GM12878 (cell line): ENCODE measurements around the gene BCORL1. TPM values are rescaled to one million over a fixed set of nuclear protein-coding genes. Genes with fewer than 3 reads are reported as not detected.

Experiments used
- ATAC-seq: fragments of 200-7000 bp; cut with Tn5 transposase; 3 replicates; pipeline ENCODE4 v1.9.1; 2020; ENCODE audit warnings: mild to moderate bottlenecking, moderate library complexity
- BruUV-seq: library from RNA; stranded (reverse); fragments of 400-500 nt; replicated peaks from 2 replicates; lab custom pipeline; 2021; lab: Mats Ljungman, UMichigan
- CTCF ChIA-PET: fragments of 300-600 bp; sonication (Branson Sonifier 250); formaldehyde crosslinking; extraction: SDS; loops from one replicate; lab custom pipeline; 2021; ENCODE audit warnings: inconsistent platforms; lab: Yijun Ruan, JAX
- POLR2A ChIA-PET: fragments of 350-600 bp; formaldehyde crosslinking; extraction: SDS; loops from one replicate; lab custom pipeline; 2021; ENCODE audit warnings: inconsistent platforms; lab: Charles Lee
- RAD21 ChIA-PET: fragments of 300-600 bp; sonication (Branson Sonifier 250); formaldehyde crosslinking; loops from one replicate; lab custom pipeline; 2023; ENCODE audit warnings: antibody characterized with exemption; ENCODE audit not compliant: unreplicated experiment; lab: Charles Lee
- SMC1A ChIA-PET: fragments of 300-600 bp; sonication (Branson Sonifier 250); formaldehyde crosslinking; loops from one replicate; lab custom pipeline; 2023; ENCODE audit not compliant: unreplicated experiment, uncharacterized antibody; lab: Charles Lee
- DNase-seq: peaks from one replicate; pipeline ENCODE4 v3.0.0-alpha.2; 2011; ENCODE audit warnings: low read depth, low spot score
- FAIRE-seq: peaks from 3 replicates; lab custom pipeline; 2011; peaks lifted over from hg19 to GRCh38; lab: Jason Lieb, UNC
- H2AFZ ChIP-seq: 2 replicates; pipeline ENCODE4 v1.6.0; 2011; ENCODE audit warnings: low read depth, low read length, control low read depth; ENCODE audit not compliant: control insufficient read depth
- H3K27ac ChIP-seq: 2 replicates; pipeline ENCODE4 v1.5.1; 2011; ENCODE audit warnings: control low read depth; ENCODE audit not compliant: control insufficient read depth, insufficient read depth
- H3K27me3 ChIP-seq, 2 experiments: replicated peaks in 1 of 2; 2 replicates each; pipeline versions ENCODE4 v1.6.0 to v1.6.1; 2011; ENCODE audit warnings: low read length in 1 of 2; ENCODE audit not compliant: control insufficient read depth in 2 of 2, insufficient read depth in 2 of 2
- H3K36me3 ChIP-seq, 2 experiments: 2 replicates each; pipeline ENCODE4 v1.5.1; 2011; ENCODE audit warnings: low read length in 1 of 2; ENCODE audit not compliant: control insufficient read depth in 2 of 2, insufficient read depth in 2 of 2
- H3K4me1 ChIP-seq: 2 replicates; pipeline ENCODE4 v1.6.1; 2011; ENCODE audit warnings: mild to moderate bottlenecking, low read length, moderate library complexity, mixed read lengths; ENCODE audit not compliant: control insufficient read depth, insufficient read depth
- H3K4me2 ChIP-seq: 2 replicates; pipeline ENCODE4 v1.6.0; 2011; ENCODE audit warnings: control low read depth; ENCODE audit not compliant: control insufficient read depth, insufficient read depth
- H3K4me3 ChIP-seq: fragments of 200-600 bp; sonication (generic); 2 replicates; pipeline ENCODE4 v1.5.1; 2016
- H3K79me2 ChIP-seq: 2 replicates; pipeline ENCODE4 v1.6.0; 2011; ENCODE audit warnings: low read length; ENCODE audit not compliant: control insufficient read depth, insufficient read depth
- H3K9ac ChIP-seq: 2 replicates; pipeline ENCODE4 v1.8.0; 2011; ENCODE audit warnings: low read length, control low read depth, mixed read lengths; ENCODE audit not compliant: control insufficient read depth, insufficient read depth
- H3K9me3 ChIP-seq: replicated peaks from 3 replicates; pipeline ENCODE4 v1.5.1; 2011; ENCODE audit warnings: mild to moderate bottlenecking, low read length; ENCODE audit not compliant: control insufficient read depth, insufficient read depth
- H4K20me1 ChIP-seq: 2 replicates; pipeline ENCODE4 v1.6.0; 2011; ENCODE audit not compliant: control insufficient read depth, insufficient read depth
- ATF7 ChIP-seq: fragments of 450-650 bp; IDR thresholded peaks from 2 replicates; pipeline ENCODE4 v1.6.1; 2016; ENCODE audit warnings: low read depth, mild to moderate bottlenecking
- BCL11A ChIP-seq: IDR thresholded peaks from 2 replicates; pipeline ENCODE4 v1.6.1; 2011; ENCODE audit warnings: low read depth, low read length
- BHLHE40 ChIP-seq, 2 experiments: fragments of 450-650 bp in 1 of 2; IDR thresholded peaks; 2 replicates each; pipeline ENCODE4 v1.6.1; 2011 to 2017; ENCODE audit warnings: low read depth in 2 of 2, borderline replicate concordance in 1 of 2, improper control_type of control experiment in 1 of 2, low read length in 1 of 2, mild to moderate bottlenecking in 1 of 2
- CHD2 ChIP-seq: IDR thresholded peaks from 2 replicates; pipeline ENCODE4 v1.6.1; 2011; ENCODE audit warnings: low read depth, low read length, improper control_type of control experiment, borderline replicate concordance
- E2F4 ChIP-seq: IDR thresholded peaks from 2 replicates; pipeline ENCODE4 v1.6.1; 2012; ENCODE audit warnings: low read depth, low read length, improper control_type of control experiment
- EP300 ChIP-seq, 2 experiments: fragments of 150-350 bp in 1 of 2; IDR thresholded peaks; 2 replicates each; pipeline ENCODE4 v1.6.1; 2011 to 2012; ENCODE audit warnings: low read depth in 2 of 2, low read length in 2 of 2, borderline replicate concordance in 1 of 2, improper control_type of control experiment in 1 of 2, inconsistent platforms in 1 of 2; ENCODE audit not compliant: control insufficient read depth in 1 of 2
- HDAC6 ChIP-seq: fragments of 200-600 bp; sonication (generic); IDR thresholded peaks from one replicate; pipeline ENCODE4 v1.8.0; 2017; ENCODE audit warnings: antibody characterized with exemption; ENCODE audit not compliant: unreplicated experiment
- IRF4 ChIP-seq: IDR thresholded peaks from 2 replicates; pipeline ENCODE4 v1.6.1; 2011; ENCODE audit warnings: low read depth, low read length
- JUND ChIP-seq: IDR thresholded peaks from 2 replicates; pipeline ENCODE4 v1.6.1; 2012; ENCODE audit warnings: low read depth, mild to moderate bottlenecking, low read length, improper control_type of control experiment, moderate library complexity
- MLLT1 ChIP-seq: fragments of 450-650 bp; IDR thresholded peaks from 2 replicates; pipeline ENCODE4 v1.6.1; 2016; ENCODE audit warnings: mild to moderate bottlenecking
- RAD21 ChIP-seq: IDR thresholded peaks from 2 replicates; pipeline ENCODE4 v1.6.1; 2011; ENCODE audit warnings: mild to moderate bottlenecking, low read depth, low read length, moderate library complexity; ENCODE audit not compliant: insufficient read depth
- SIX5 ChIP-seq: IDR thresholded peaks from 2 replicates; pipeline ENCODE4 v1.6.1; 2011; ENCODE audit warnings: mild to moderate bottlenecking, low read depth, low read length, moderate library complexity; ENCODE audit not compliant: severe bottlenecking
- SREBF2 ChIP-seq: IDR thresholded peaks from 2 replicates; pipeline ENCODE4 v1.6.1; 2012; ENCODE audit warnings: mild to moderate bottlenecking, low read length
- SRF ChIP-seq, 2 experiments: IDR thresholded peaks; 2 replicates each; pipeline ENCODE4 v1.6.1; 2011; ENCODE audit warnings: low read depth in 2 of 2, low read length in 2 of 2, mild to moderate bottlenecking in 1 of 2, moderate library complexity in 1 of 2
- SUZ12 ChIP-seq: fragments of 200-600 bp; sonication (generic); IDR thresholded peaks from one replicate; pipeline ENCODE4 v1.6.1; 2018; ENCODE audit warnings: antibody characterized with exemption, mild to moderate bottlenecking; ENCODE audit not compliant: unreplicated experiment
- USF2 ChIP-seq: IDR thresholded peaks from 2 replicates; pipeline ENCODE4 v1.6.1; 2011; ENCODE audit warnings: low read depth, low read length, improper control_type of control experiment, borderline replicate concordance
- ZNF217 ChIP-seq: fragments of 450-650 bp; IDR thresholded peaks from 2 replicates; pipeline ENCODE4 v1.6.1; 2017; ENCODE audit warnings: antibody characterized with exemption, mild to moderate bottlenecking
- ZNF24 ChIP-seq: fragments of 450-650 bp; IDR thresholded peaks from 2 replicates; pipeline ENCODE4 v1.6.1; 2017; ENCODE audit warnings: antibody characterized with exemption, mild to moderate bottlenecking
- WGBS: methylation state at CpG from one replicate; pipeline ENCODE4 v1.1.6; 2016; ENCODE audit warnings: low lambda C conversion rate; ENCODE audit not compliant: insufficient replicate concordance, insufficient coverage; ENCODE audit errors: missing lambda C conversion rate; 5-methylcytosine and 5-hydroxymethylcytosine counted together
- in situ Hi-C: fragments of 300-500 bp; cut with MboI; formaldehyde crosslinking; loops from 9 replicates; pipeline ENCODE4 v1.14.3; 2018; ENCODE audit warnings: mixed read lengths
- intact Hi-C: fragments of 100-400 bp; cut with micrococcal nuclease; formaldehyde crosslinking; loops from one replicate; pipeline ENCODE4 v1.14.2; 2022; ENCODE audit not compliant: unreplicated experiment
- polyA plus RNA-seq, 11 experiments: library from polyadenylated mRNA; depleted of rRNA in 4 of 11; unstranded in 6 of 11; stranded (reverse) in 5 of 11; fragments of >200 nt; fragmentation: Nextera tagmentation in 4 of 11; fragmentation: Illumina TruSeq in 1 of 11; extraction: Ambion mirVana in 4 of 11; extraction: Trizol in 1 of 11; gene quantifications; 1 replicate in 1 of 11; 2 replicates in 10 of 11; pipeline versions ENCODE4 v1.2.1 to v1.2.3, GENCODE V29; 2011 to 2016; ENCODE audit warnings: inconsistent platforms in 2 of 11, missing spikeins in 2 of 11, low read depth in 1 of 11
- total RNA-seq, 4 experiments: library from RNA; depleted of rRNA in 3 of 4; stranded (reverse); fragments of >200 nt in 3 of 4; fragmentation: Illumina TruSeq in 1 of 4; extraction: Trizol in 1 of 4; gene quantifications; 2 replicates each; pipeline versions ENCODE4 v1.2.1 to v1.2.3, GENCODE V29; 2013 to 2021

The BCORL1 gene
- total and polyA plus RNA-seq, 10 of the 15 experiments (the other 5 are each of a cell fraction or from before 2014, with no cell fraction given) = 0.16 to 7.2 (median 0.94) TPM

DNA sequence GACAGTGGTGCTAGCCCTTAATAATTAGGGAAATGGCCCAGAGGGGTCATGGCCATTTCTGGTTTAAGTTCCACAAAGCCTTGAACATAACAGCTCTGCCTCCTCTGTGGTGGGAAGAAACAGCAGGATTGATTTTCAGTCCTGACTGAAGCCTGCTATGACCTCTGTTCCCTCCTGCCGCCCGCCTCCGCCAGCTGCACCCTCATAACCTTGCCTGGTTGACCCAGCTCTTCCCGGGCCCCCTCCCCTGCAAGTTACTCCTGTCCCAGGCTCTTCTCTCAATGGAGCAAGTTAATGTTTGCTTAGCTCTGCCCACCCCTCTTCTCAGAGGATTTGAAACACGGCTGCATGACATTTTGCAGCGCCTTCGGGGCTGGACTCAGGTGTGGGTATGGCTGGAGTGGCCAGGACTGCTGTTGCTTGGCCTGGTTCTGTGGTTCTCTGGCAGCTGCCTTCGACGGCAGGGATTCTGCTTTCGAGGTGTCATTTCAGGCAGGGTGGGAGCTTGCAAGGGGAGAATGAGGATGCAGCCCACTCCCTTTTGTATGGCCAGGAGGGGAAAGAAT is 27.3 kb downstream of the BCORL1 start (continued):
- TF ChIP-seq MLLT1 = no peak
- TF ChIP-seq HDAC6 = no peak
- no peak for TF ChIP-seq BCL11A
- TF ChIP-seq SIX5 = no peak
- no peak for TF ChIP-seq RAD21
- TF ChIP-seq JUND = no peak
- TF ChIP-seq ZNF24 = no peak
- no peak for TF ChIP-seq ZNF217
- TF ChIP-seq, all 136 proteins: peak for 0

DNA sequence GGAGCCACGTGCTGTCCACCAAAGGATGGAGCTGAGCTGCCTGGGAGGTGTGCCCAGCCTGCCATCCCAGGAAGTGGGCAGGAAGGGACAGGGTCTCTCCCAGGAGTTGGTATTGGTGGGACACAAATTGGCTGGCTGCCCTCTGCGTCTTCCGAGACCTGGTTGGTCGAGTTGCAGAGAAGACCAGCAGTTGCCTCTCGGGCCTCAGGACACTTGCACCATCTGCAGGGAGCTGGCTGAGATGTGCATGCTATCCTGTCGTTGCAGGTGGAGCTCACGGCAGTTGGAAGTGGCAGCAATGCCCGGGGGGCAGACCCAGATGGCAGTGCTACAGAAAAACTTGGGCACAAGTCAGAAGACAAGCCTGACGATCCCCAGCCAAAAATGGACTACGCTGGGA is 30.2 kb downstream of the BCORL1 start:
- no peak overlapping the region for H3K9ac ChIP-seq
- no peak overlapping the region for H3K27ac ChIP-seq
- no peak for FAIRE-seq
- in situ Hi-C loops (no loop called here), intact Hi-C loops (no loop called here)
- CTCF ChIA-PET = interaction anchor here (0.9 kb wide), 1 partner anchor 48 kb away, joined by 3 read pairs; no protein-coding TSS in a partner anchor
- H3K4me2 ChIP-seq = no peak overlapping the region
- no peaks in the 10 kb centered on the region for H4K20me1 ChIP-seq
- RAD21 ChIA-PET = no interaction called here
- no peaks in the 10 kb centered on the region for H3K9me3 ChIP-seq
- no peaks in the 10 kb centered on the region for H3K4me1 ChIP-seq
- DNase-seq = no peak
- 64% methylated on average over 10 of the region's 10 CpGs for WGBS
- H2AFZ ChIP-seq = no peak overlapping the region
- POLR2A ChIA-PET = no interaction called here
- BruUV-seq = no TSS peak
- no peaks in the 10 kb centered on the region; a peak in 2 of 4 replicates for H3K36me3 ChIP-seq
- no peak for ATAC-seq
- TF ChIP-seq SREBF2 (no peak), USF2 (no peak), ATF7 (no peak), IRF4 (no peak), E2F4 (no peak), BHLHE40 (IDR thresholded peaks at IDR 0.05; ENCODE audit: borderline replicate concordance in 1 of 2, low read depth in 2 of 2, low read length in 1 of 2) (no peak), SRF (IDR thresholded peaks at IDR 0.05; ENCODE audit: low read depth in 2 of 2, low read length in 2 of 2) (no peak), EP300 (IDR thresholded peaks at IDR 0.05; ENCODE audit: borderline replicate concordance in 1 of 2, control insufficient read depth in 1 of 2, low read depth in 2 of 2, low read length in 2 of 2) (no peak), CHD2 (no peak), SUZ12 (no peak)
- TF ChIP-seq, all 136 proteins: peak for 0
- Histone ChIP-seq H3K79me2 (no peaks in the 10 kb centered on the region), H3K4me3 (no peak overlapping the region), H3K27me3 (no peaks in the 10 kb centered on the region; a peak in 2 of 4 replicates)
- SMC1A ChIA-PET = no interaction called here
